Activated CD4-positive, alpha-beta T cell treated with anti-CD3 and anti-CD28 coated beads for 1 hour (primary cell): Measurements from ENCODE around the gene WFS1.

Experiments
- DNase-seq: peaks from one replicate; pipeline ENCODE4 v3.0.0-alpha.2; 2020

WFS1 gene

DNA sequence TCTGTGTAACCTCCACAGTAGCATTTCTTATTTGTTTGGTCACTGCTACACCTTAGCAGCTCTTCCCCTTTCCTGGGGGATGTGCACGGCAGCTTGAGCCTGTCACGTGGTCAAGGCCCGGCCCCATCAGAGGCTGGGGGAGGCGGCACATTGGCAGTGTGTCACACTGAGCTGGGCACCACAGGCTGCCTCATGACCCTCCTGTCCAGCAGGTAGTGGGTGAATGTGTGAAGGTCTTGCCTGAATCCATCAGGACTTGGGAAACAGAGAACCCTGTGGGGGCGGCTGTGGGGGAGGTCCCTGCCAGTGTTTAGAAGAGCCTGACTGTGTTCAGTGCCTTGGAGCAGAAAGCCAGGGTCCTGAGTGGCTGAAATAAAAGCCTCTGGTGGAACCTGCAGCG lies 33.2 kb downstream of the WFS1 start:
- DNase-seq = no peak

DNA sequence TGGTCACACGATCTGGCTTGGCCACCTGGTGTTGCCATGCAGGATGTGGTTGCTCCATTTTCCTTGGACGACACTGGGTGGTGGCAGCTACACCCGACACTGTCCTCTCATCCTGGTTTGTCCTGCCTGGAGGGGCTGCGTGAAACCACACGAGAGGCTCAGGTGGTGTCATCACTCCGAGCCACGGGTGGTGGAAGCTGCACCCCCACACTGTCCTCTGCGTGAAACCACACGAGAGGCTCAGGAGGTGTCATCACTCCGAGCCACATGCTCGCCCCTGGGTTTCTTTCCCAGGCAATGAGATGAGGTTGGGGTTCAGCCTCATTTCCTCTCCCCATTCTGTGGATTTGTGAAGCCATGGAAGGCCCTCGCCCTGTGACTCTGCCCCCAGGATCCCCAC lies 34.3 kb downstream of the WFS1 start:
- no peak for DNase-seq

DNA sequence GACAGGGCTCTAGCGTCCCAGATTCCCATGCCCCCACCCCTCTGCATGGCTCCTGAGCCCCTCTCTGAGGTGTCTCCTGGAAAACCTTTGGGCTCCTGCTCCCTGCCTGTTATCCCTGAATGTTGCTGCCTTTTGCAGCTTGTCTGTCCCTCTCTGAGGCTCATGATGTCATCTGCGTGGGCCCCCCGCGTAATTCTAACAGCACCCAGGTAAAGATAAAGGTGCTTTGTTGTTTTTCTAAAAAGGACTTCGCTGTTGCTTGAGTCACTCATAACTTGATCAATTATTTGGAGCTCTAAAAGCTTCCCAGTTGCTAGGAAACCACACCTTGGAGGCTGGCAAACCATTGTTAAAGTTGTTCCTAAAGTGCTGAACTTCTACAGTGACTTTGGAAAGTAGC lies 36.6 kb downstream of the WFS1 start:
- DNase-seq = no peak

DNA sequence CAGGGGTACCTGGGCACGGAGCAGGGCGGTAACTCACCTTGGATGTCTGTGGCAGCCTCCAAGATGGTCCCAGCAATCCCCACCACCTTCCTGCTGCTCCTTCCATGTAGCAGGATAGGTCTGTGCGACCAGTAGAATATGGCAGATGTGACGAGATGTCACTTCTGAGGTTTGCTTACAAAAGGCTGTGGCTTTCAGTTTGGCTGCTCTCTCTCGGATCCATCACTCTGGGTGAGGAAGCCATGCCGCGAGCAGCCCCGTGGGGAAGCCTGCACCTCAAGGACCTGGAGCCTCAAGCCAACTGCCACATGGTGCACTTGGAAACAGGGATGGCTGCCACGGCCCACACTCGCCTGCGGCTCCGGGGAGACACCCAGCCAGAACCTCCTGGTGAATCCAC lies 37.6 kb downstream of the WFS1 start:
- DNase-seq = no peak

DNA sequence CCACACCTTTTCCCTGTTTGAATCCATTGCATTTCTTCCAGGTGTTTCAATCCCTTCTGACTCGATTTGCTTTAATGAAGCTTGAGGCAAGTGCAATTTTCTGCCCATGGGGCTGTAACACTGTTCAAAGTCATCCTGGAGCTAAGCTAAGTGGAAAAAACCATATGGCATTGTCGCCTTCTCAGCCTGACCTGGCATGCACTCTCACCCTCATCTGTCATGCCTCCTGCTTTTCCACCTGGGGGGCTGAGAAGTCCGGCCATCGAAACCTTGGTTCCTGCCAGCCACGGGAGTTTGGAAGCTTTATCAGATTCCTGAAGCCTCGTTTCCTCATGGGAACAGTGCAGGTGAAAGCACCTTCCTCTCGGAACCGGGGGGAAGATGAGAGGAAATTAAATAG lies 38.2 kb downstream of the WFS1 start:
- no peak for DNase-seq

DNA sequence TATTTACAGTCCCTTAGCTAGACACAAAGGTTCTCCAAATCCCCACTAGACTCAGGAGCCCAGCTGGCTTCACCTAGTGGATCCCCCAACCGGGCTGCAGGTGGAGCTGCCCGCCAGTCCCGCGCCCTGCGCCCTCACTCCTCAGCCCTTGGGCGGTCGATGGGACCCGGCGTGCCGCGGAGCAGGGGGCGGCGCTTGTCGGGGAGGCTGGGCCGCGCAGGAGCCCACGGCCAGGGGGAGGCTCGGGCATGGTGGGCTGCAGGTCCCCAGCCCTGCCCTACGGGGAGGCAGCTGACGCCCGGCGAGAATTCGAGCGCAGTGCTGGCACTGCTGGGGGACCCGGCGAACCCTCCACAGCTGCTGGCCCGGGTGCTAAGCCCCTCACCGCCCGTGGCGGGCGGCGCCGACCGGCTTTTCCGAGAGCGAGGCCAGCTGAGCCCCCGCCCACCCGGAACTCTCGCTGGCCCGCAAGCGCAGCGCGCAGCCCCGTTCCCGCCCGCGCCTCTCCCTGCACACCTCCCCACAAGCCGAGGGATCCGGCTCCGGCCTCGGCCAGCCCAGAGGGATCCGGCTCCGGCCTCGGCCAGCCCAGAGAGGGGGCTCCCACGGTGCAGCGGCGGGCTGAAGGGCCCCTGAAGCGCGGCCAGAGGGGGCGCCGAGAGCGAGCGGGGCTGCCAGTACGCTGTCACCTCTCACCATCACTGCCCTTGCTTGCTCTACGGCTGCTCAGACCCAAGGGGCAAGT lies 39.4 kb downstream of the WFS1 start:
- no peak for DNase-seq

DNA sequence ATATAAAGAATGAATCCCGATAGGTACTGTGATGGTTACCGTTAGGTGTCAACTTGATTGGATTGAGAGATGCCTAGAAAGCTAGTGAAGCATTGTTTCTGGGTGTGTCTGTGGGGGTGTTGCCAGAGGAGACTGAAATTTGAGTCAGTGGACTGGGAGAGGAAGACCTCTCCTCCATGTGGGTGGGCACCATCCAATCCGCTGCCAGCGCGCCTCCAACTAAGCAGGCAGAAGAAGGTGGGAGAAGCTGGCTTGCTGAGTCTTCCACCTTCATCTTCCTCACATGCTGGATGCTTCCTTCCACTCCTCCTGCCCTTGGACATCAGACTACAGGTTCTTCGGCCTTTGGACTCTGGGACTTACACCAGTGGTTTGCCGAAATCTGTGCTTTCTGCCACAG lies 40.1 kb downstream of the WFS1 start:
- DNase-seq = no peak

DNA sequence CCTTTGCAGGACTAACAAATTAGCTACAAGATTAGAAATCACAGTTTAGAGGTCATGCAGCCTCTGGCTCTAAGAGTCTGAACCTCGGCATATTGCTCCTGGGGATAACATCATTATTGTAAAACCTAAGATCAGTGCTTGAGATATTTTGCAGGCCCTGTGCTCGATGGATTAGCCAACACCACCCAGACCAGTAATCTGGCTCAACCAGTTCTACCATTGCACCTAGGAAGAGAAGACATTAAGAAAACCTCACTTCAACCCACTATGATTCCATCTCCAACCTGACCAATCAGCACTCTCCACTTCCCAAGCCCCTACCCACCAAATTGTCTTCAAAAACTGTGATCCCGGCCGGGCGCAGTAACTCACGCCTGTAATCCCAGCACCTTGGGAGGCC lies 43.6 kb downstream of the WFS1 start:
- DNase-seq = no peak

DNA sequence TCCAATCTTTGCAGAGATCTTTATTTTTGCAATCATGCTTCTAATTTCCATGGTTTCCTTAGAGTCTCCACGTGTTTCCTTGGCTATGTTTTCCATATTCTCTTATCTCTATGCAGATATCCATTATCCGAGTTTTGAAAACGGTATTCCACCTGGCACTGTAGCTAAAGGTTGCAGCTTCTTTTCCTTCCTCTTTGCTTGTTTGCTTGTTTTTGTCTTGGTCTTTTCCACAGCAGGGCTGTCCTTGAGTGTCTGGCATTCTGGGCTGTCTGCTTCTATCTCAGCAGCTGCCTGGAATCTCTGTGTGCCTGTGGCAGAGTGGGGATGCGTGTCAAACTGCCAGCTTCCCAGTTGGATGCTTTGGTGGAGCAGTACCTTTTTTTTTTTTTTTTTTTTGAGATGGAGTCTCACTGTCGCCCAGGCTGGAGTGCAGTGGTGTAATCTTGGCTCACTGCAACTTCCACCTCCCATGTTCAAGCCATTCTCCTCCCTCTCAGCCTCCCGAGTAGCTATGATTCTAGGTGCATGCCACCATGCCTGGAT lies 46.9 kb downstream of the WFS1 start:
- DNase-seq = no peak

DNA sequence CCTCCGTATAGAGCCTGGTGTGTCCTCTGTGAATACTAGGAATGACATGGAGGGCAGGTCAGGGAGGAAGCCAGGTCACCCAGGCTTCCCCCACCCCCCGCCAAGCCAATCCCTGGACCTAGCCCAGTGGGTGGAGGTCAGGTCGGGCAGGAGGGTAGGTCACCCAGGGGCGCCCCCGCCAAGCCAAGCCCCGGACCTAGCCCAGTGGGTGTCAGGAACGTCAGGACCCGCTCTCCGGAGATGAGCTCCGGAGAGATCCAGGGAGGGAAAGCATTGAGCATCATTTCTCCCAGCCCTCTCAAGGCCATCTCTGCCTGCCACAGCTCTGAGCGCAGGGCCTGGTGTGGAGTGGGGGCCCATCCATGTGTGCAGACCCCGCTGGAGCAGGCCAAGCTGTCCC lies 48.6 kb downstream of the WFS1 start:
- DNase-seq = no peak

DNA sequence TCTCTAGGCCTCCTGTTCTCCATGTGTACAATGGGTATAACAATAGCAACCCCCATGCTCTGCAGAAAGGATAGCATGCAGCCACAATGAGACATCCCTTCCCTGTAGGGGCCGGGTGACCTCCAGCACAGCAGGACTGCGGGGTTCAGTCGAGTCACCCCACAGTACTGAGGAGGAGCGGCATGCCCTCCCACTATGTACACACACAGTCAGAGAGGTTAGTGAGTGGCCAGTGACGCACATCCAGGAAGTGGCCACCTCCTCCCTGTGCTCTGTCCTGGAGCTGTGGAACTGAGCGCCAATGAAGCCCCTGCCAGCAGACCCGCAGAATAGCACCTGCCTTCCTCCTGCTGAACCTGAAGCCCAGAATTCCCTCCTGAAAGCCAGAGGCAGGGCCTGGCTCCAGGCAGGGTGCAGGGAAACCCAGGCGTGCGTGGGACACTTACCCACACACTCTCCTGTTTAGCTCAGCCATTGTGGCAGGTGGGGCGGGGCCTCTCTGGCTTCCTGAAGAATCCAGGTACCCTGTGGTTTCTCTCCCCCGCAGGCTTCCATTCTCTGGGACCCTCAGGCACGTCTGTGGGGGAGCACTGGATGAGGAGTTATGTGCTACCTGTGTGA lies 50.0 kb downstream of the WFS1 start:
- DNase-seq = no peak

DNA sequence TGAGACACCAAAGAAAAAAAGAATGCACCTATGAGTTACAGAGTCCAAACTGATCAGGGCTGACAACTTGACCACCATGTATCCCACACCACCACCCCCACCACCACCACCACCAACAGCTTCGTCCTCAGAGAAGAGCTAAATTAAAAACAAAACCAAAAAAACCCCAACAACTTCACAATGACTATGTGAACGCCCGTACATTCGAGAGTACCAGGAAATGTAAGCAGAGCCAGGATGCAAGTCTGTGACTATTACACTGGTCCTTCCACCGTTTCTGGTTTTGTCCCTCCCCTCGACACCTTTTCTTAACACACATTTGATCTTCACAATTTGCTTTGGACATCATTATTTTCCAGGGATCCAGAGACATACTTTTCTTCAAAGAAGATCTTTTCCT lies 51.0 kb downstream of the WFS1 start:
- DNase-seq = no peak

DNA sequence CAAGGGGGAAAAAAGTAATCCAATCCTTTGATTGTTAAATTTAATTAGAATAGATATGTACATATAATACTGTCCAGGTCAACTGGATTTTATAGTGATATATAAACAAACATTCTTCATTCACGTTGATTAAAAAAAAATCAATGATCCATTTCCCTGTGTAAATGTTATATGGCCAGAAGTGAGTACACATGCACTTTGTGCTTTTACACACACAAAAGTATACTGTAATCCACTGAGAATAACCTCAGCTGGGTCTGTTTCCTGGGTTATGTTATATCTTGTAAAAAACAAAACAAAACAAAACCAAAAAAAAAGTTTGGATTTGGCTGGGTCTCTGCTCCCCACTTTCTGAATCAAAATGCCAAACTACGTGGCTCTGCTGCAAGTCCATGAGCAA lies 51.7 kb downstream of the WFS1 start:
- no peak for DNase-seq

DNA sequence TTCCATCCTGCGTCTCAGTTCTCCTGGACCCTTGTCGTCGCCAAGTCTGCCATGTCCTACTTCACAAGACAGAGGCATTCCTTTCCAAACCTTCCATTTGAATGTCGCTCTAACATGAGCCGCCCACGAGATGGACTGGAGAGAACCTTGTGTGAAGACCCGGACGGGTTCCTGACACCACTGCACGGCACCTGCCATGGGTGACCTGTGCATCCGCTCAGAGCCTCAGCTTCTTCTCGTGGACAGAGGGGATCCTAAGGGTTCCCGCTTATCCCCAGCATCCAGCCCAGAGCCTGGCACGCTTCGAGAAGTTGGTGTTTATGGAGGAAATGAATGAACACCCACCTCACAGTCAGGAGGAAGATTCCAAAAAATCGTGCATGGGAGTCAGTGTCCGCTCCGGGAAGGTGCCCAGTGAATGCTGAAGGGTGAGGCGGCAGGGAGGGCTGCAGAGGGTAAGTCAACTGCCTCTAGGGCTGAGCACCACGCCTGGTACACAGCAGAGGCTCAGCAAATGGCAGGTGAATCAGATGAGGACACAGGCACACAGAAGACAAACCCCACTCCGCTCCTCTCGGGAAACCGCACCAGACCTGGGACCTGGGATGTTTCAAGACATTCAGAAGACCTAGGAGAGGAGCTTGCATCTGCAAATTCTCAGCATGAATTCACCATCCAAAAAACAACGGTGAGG lies 52.6 kb downstream of the WFS1 start:
- DNase-seq = no peak

DNA sequence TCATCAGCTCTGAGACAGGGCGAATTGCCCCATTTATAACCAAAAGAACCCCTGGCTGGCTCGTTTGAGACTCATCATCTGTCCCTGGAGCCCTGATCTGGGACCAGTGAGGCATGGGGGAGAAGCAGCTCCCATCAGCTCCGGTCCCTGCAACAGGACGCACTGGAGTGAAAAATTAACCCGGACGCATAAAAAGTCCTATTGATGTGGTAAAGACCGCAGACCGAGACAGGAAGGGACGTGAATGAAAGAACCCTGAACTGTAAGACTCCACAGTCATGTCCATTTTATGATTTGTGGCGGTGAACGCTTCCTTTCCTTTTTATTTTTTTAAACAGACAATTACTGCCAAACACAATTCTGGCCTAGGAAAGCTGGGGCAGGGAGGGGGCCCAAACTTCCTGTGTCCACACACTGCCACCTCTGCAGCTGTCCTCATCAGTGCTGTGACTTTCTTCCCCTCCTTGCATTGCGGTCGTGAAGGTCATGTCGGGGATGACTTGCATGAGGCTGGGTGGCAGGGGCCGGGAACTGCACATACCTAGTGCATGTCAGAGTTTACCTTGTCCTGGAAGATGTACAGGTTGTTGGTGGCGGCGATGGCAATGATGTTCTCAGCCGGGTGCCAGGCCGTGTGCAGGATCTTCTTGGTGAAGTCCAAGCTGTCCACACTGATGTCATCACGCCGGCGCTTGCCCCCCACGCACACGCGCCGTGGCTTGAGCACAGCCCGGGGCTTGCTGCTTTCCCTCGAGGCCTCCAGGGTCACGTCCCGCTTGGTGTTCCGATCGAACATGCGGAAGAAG lies 53.3 kb downstream of the WFS1 start:
- no peak for DNase-seq

DNA sequence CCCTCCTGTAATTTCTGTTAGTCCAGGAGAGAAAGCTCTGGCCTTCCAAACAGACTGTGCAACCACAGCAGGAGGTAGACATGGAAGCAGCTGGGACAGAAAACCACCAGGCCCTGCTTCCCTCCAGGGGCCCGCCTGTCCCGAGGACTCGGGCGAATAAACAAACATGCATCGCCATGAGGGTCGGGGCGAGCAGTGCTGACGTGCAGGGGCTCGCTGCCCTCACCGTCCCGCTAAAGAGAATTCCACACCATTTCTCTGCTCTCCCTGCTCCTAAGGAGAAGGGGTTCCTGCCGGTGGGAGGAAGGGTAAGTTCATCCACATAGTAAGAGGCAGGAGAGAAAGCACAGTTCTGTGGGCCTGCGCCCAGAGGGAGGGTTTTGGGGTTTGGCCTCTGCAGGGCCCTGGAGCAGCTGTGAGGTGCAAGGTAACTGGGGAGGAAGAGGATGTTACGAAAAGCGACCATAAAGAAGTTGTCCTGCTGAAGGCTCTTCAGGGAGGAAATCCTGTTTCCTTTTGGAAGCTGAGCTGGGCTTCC lies 54.9 kb downstream of the WFS1 start:
- no peak for DNase-seq

DNA sequence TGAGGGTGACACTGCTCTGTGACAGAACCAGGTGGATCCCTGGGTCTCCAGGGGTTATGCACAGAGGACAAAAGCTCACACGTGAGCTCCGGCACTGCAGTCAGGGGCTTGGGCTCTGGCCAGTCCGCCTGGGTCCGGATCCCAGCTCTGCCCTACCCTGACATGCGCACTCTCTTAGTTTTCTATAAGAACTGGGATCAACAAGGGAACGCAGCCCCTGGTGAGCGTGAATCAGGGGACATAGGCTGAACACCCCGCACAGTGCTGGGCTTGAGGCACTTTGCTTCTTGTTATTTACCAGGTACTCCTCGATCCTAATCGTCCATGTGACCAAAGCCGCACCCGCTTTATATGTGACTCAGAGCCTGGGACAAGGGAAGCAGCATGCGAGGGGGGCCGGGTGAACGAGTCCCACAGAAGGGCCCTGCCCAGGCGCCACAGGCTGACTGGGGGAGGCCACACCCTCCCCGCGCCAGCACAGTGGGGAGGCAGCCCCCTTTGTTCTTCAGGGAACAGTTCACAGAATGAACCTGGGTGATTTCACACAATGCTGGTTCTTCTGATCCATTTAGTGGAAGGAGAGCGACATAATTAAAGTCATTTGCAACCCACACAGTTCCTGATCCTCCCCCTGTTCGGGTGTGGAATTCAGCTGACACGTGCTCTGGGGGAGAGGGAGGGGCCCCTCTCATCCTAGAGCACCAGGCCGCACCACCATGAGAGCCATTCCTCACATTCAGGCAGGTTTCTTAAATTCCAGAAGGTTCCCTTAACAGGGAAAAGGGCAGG lies 55.5 kb downstream of the WFS1 start:
- no peak for DNase-seq

DNA sequence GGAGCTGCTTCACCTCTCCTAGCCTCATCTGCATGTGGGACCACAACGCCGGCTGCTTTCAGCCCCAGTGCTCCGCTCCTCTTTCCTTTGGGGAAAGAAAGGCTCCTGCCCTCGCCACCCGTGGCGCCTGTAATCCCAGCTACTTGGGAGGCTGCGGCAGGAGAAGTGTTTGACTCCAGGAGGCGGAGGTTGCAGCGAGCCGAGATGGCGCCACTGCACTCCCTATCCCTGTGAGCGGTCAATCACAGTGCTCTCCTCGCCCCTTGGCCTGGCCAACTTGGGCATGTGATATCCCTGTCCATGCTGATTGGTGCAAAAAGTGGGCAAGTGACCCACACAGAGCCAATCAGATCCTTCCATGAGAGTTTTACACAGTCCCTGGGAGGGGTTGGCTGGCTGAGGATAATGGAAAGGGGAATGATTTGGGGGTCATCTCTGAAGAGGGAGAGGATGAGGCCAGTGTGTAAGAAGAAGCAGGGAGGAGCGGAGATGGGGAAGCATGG lies 56.2 kb downstream of the WFS1 start:
- DNase-seq = no peak

DNA sequence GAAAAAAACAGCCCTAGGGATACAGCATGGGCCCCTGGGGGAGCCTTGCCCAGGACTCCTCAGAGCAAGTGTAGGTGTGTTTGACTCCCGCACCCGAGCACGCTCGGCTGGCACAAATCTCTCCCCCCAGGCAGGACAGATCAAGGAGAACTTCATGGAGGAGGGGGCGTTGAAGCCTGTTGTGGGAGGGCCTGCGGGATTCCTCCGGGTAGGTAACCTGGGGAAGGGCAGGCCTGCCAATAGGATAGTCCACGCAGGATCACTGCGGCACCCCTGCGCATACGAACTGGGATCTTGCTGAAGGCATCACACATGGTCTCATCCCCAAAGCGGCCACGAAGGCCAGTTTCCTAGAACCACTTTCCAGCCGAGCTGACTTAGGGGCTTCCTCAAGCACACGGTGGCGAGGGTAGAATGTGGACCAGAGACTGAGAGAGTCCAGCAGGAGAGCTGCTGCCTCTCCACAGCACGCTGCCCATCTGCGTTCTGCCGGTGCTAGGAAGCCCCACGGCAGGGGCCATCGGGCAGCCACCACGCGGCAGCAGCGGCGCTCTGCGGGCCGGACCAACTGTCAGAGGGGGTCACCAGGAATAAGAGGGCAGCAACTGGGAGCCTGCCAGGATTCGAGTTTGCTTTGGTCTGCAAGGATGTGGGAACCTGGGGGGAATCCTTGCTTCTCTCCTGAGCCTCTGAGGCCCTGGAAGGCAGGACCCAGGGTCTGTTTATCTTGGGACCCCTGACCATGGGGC lies 56.8 kb downstream of the WFS1 start:
- DNase-seq = no peak

DNA sequence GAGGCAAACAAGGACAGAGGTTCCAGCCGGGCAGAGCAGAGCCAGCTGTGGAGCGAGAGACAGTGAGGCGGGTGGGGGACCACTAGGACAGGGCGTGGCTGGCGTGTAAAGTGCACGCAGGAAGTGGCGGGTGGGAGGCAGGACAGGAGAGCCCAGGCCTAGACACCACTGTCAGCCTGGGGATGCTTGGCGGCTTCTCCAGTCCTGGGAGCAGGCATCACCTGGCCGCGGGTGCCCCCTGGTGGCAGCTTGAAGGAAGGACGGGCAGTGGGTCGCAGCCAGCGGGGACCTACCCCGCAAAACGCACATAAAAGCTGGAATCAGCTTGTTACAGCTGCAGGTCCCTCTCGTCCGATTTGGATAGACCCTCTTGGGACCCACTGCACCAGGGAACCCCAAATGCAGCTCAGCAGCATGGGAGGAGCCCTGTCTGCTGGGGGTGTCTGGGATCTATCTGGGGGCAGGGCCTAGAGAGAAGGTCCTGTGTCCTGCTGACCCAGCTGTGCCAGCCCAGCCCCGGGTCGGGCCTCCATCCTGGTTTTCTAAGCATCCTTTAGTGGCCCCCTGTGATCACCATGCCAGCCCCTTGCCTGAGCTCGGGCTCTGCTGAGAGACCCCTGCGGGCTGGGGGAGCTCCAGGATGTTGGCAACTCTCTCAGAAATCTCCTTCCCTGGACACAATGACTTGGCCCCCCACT lies 57.7 kb downstream of the WFS1 start:
- peak; percentile 68 for DNase-seq

DNA sequence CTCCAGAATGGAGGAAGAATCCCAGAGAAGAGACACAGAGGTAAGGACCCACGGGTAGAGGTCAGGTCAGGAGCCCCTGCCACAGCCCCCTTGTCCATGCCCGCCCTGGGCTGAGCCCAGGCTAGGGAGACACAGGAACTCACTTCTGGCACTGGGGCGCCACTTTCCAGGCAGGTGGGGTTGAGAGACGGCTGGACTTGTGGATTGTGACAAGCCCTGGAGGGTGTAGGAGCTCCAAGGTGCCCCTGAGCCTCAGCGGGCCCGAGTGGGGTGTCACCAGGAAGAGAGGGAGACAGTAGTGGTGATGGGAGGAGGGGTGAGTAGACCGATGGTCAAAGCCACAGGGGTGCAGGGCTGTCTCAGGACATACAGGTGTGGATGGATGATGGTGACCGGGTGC lies 58.9 kb downstream of the WFS1 start:
- DNase-seq = no peak
